Neural progenitor cell (in vitro differentiated cells): ENCODE results near the gene BCAS1. TPM values are rescaled to one million over a fixed set of nuclear protein-coding genes. Genes with fewer than 3 reads are reported as not detected.

ENCODE experiments used
- DNase-seq: peaks from one replicate; pipeline ENCODE4 v3.0.0-alpha.2; 2016; ENCODE audit warnings: low spot score
- H2AFZ ChIP-seq: fragments of 200-600 bp; sonication (generic); replicated peaks from 2 replicates; pipeline ENCODE4 v1.6.1; 2016; ENCODE audit warnings: antibody characterized with exemption
- H3F3A ChIP-seq: fragments of 200-600 bp; sonication (generic); 2 replicates; pipeline ENCODE4 v1.6.1; 2016; ENCODE audit warnings: antibody characterized with exemption, low read depth
- H3K27ac ChIP-seq: fragments of 200-600 bp; sonication (generic); 2 replicates; pipeline ENCODE4 v1.5.1; 2016; ENCODE audit warnings: mild to moderate bottlenecking
- H3K27me3 ChIP-seq: fragments of 200-600 bp; sonication (generic); 2 replicates; pipeline ENCODE4 v1.6.1; 2016; ENCODE audit warnings: mild to moderate bottlenecking, moderate library complexity
- H3K36me3 ChIP-seq: fragments of 200-600 bp; sonication (generic); 2 replicates; pipeline ENCODE4 v1.5.1; 2016
- H3K4me1 ChIP-seq: fragments of 200-600 bp; sonication (generic); 2 replicates; pipeline ENCODE4 v1.6.1; 2016; ENCODE audit warnings: mixed run types
- H3K4me2 ChIP-seq: fragments of 200-600 bp; sonication (generic); 2 replicates; pipeline ENCODE4 v1.6.1; 2016
- H3K4me3 ChIP-seq: fragments of 200-600 bp; sonication (generic); 2 replicates; pipeline ENCODE4 v1.5.1; 2016
- H3K79me2 ChIP-seq: fragments of 200-600 bp; sonication (generic); 2 replicates; pipeline ENCODE4 v1.6.1; 2016; ENCODE audit warnings: low read depth
- H3K9ac ChIP-seq: fragments of 200-600 bp; sonication (generic); 2 replicates; pipeline ENCODE4 v1.6.1; 2016
- H3K9me3 ChIP-seq: fragments of 200-600 bp; sonication (generic); 2 replicates; pipeline ENCODE4 v1.5.1; 2016; ENCODE audit warnings: low read depth
- H4K20me1 ChIP-seq: fragments of 200-600 bp; sonication (generic); 2 replicates; pipeline ENCODE4 v1.6.1; 2016; ENCODE audit warnings: low read depth
- H3K27ac Mint-ChIP-seq: 3 replicates; pipeline ENCODE4 v1.8.0; 2021; ENCODE audit warnings: mixed read lengths
- H3K27me3 Mint-ChIP-seq: 2 replicates; pipeline ENCODE4 v1.8.0; 2022; ENCODE audit warnings: low read depth, mild to moderate bottlenecking, inconsistent platforms, moderate library complexity, mixed read lengths; ENCODE audit not compliant: insufficient read depth
- H3K36me3 Mint-ChIP-seq: 3 replicates; pipeline ENCODE4 v1.8.0; 2021; ENCODE audit warnings: mixed read lengths
- H3K4me1 Mint-ChIP-seq: 3 replicates; pipeline ENCODE4 v1.8.0; 2021; ENCODE audit warnings: mixed read lengths
- H3K4me3 Mint-ChIP-seq: 3 replicates; pipeline ENCODE4 v1.8.0; 2021; ENCODE audit warnings: mild to moderate bottlenecking, moderate library complexity, mixed read lengths
- H3K9me3 Mint-ChIP-seq: 3 replicates; pipeline ENCODE4 v1.8.0; 2020; ENCODE audit warnings: mixed read lengths
- CTCF ChIP-seq: fragments of 200-600 bp; sonication (generic); IDR thresholded peaks from 2 replicates; pipeline ENCODE4 v1.5.1; 2017; ENCODE audit warnings: antibody characterized with exemption, mild to moderate bottlenecking
- EZH2 ChIP-seq: fragments of 200-600 bp; sonication (generic); IDR thresholded peaks from 2 replicates; pipeline ENCODE4 v1.6.1; 2017; ENCODE audit warnings: antibody characterized with exemption, mild to moderate bottlenecking, moderate library complexity
- EZH2phosphoT487 ChIP-seq: fragments of 200-600 bp; sonication (generic); IDR thresholded peaks from 2 replicates; pipeline ENCODE4 v1.6.1; 2017; ENCODE audit warnings: antibody characterized with exemption
- total RNA-seq: library from RNA; depleted of rRNA; stranded (reverse); fragments of >200 nt; gene quantifications from 2 replicates; pipeline ENCODE4 v1.2.3, GENCODE V29; 2015; ENCODE audit warnings: low replicate concordance

The BCAS1 gene
- total RNA-seq, 1 donor from 2014 or later = not detected

- H3K4me3 ChIP-seq = no peak overlapping the region
- no peaks in the 10 kb centered on the region for H3K4me1 ChIP-seq
- peaks cover 8% of the 10 kb centered on the region for H3K27me3 Mint-ChIP-seq
- H3K4me1 Mint-ChIP-seq = no peaks in the 10 kb centered on the region
- H3K9me3 ChIP-seq = no peaks in the 10 kb centered on the region
- H4K20me1 ChIP-seq = no peaks in the 10 kb centered on the region
- no peak overlapping the region for H3K9ac ChIP-seq
- no peaks in the 10 kb centered on the region for H3K36me3 Mint-ChIP-seq
- H3F3A ChIP-seq = no peaks in the 10 kb centered on the region
- H3K9me3 Mint-ChIP-seq = no peaks in the 10 kb centered on the region
- H3K79me2 ChIP-seq = no peaks in the 10 kb centered on the region
- H3K4me3 Mint-ChIP-seq = no peak overlapping the region
- TF ChIP-seq EZH2phosphoT487 (no peak), EZH2 (no peak), CTCF (no peak)
- H3K36me3 ChIP-seq = no peaks in the 10 kb centered on the region
- no peak overlapping the region for H3K4me2 ChIP-seq
- H3K27ac Mint-ChIP-seq = no peak overlapping the region
- H3K27ac ChIP-seq = no peak overlapping the region
- no peak for DNase-seq
- no peak overlapping the region for H2AFZ ChIP-seq
- H3K27me3 ChIP-seq = no peaks in the 10 kb centered on the region
Observed at GRCh38 chr20:54043076-54043967, 27.1 kb downstream of the BCAS1 start.

GRCh38 chr20:54042021-54042420 is 28.4 kb downstream of the BCAS1 start:
- Mint-ChIP-seq H3K36me3 (no peaks in the 10 kb centered on the region), H3K4me3 (no peak overlapping the region), H3K9me3 (no peaks in the 10 kb centered on the region), H3K27ac (no peak overlapping the region), H3K27me3 (peaks cover 8% of the 10 kb centered on the region), H3K4me1 (no peaks in the 10 kb centered on the region)
- H3K27ac ChIP-seq = no peak overlapping the region
- H3K79me2 ChIP-seq = no peaks in the 10 kb centered on the region
- H3K36me3 ChIP-seq = no peaks in the 10 kb centered on the region
- no peaks in the 10 kb centered on the region for H3K27me3 ChIP-seq
- no peaks in the 10 kb centered on the region for H4K20me1 ChIP-seq
- no peak overlapping the region for H2AFZ ChIP-seq
- H3K4me1 ChIP-seq = no peaks in the 10 kb centered on the region
- H3K9me3 ChIP-seq = no peaks in the 10 kb centered on the region
- no peak overlapping the region for H3K9ac ChIP-seq
- no peak for DNase-seq
- no peak overlapping the region for H3K4me2 ChIP-seq
- TF ChIP-seq CTCF = no peak
- no peak for TF ChIP-seq EZH2
- no peak for TF ChIP-seq EZH2phosphoT487
- no peak overlapping the region for H3K4me3 ChIP-seq
- H3F3A ChIP-seq = no peaks in the 10 kb centered on the region

- H3K27ac ChIP-seq = no peak overlapping the region
- H3K36me3 ChIP-seq = no peaks in the 10 kb centered on the region
- TF ChIP-seq CTCF (no peak), EZH2 (no peak)
- Mint-ChIP-seq H3K27me3 (peaks cover 8% of the 10 kb centered on the region), H3K36me3 (no peaks in the 10 kb centered on the region), H3K4me1 (no peaks in the 10 kb centered on the region), H3K4me3 (no peak overlapping the region), H3K27ac (no peak overlapping the region), H3K9me3 (no peaks in the 10 kb centered on the region)
- no peak for DNase-seq
- H3F3A ChIP-seq = no peaks in the 10 kb centered on the region
- no peaks in the 10 kb centered on the region for H3K27me3 ChIP-seq
- H3K9ac ChIP-seq = no peak overlapping the region
- no peaks in the 10 kb centered on the region for H3K4me1 ChIP-seq
- H2AFZ ChIP-seq = no peak overlapping the region
- H3K4me3 ChIP-seq = no peak overlapping the region
- H4K20me1 ChIP-seq = no peaks in the 10 kb centered on the region
- no peaks in the 10 kb centered on the region for H3K9me3 ChIP-seq
- no peaks in the 10 kb centered on the region for H3K79me2 ChIP-seq
- no peak overlapping the region for H3K4me2 ChIP-seq
Observed at GRCh38 chr20:54041336-54041735, 29.1 kb downstream of the BCAS1 start.
